Prostate gland (tissue), 2 donors: ENCODE data around the gene SPRR2A. TPM values are rescaled to one million over a fixed set of nuclear protein-coding genes. Genes with fewer than 3 reads are reported as not detected.

Experiments used
- DNase-seq: peaks from one replicate; pipeline ENCODE4 v3.0.0-alpha.2; 2019; ENCODE audit warnings: low spot score
- H3K27ac ChIP-seq, 2 donors: fragments of 200-600 bp; sonication (generic); 2 replicates each; pipeline ENCODE4 v1.5.1; 2017 to 2019
- H3K27me3 ChIP-seq: fragments of 200-600 bp; sonication (generic); replicated peaks from 2 replicates; pipeline ENCODE4 v1.5.1; 2019; ENCODE audit not compliant: insufficient read depth
- H3K36me3 ChIP-seq, 2 donors: fragments of 200-600 bp; sonication (generic); 1 replicate in 1 of 2; 2 replicates in 1 of 2; pipeline versions ENCODE4 v1.5.1 to v1.8.1; 2017 to 2019
- H3K4me1 ChIP-seq: fragments of 200-600 bp; sonication (generic); replicated peaks from 2 replicates; pipeline ENCODE4 v1.5.1; 2019
- H3K4me3 ChIP-seq, 2 donors: fragments of 200-600 bp; sonication (generic); 2 replicates each; pipeline ENCODE4 v1.5.1; 2017 to 2019
- H3K9me3 ChIP-seq: fragments of 200-600 bp; sonication (generic); 2 replicates; pipeline ENCODE4 v1.5.1; 2017
- POLR2A ChIP-seq: fragments of 450-650 bp; IDR thresholded peaks from one replicate; pipeline ENCODE4 v1.6.1; 2016; ENCODE audit warnings: antibody characterized with exemption, mild to moderate bottlenecking
- POLR2AphosphoS5 ChIP-seq: sonication (generic); formaldehyde crosslinking; IDR thresholded peaks from one replicate; pipeline ENCODE4 v1.6.1; 2017; ENCODE audit warnings: antibody characterized with exemption
- WGBS: methylation state at CpG from one replicate; pipeline ENCODE4 v1.1.5; 2018; 5-methylcytosine and 5-hydroxymethylcytosine counted together
- intact Hi-C: fragments of 100-400 bp; cut with DNase I; formaldehyde crosslinking; loops from one replicate; pipeline ENCODE4 v1.14.2; 2022
- total RNA-seq, 2 donors: library from RNA; depleted of rRNA; stranded (reverse); fragments of >200 nt; gene quantifications; one replicate each; pipeline ENCODE4 v1.1.0, GENCODE V29; 2016
- TF ChIP-seq, protein P1 (sequence below), 4 experiments: fragments of 200-600 bp in 2 of 4; fragments of 450-650 bp in 2 of 4; sonication (generic) in 2 of 4; IDR thresholded peaks; 1 replicate in 3 of 4; 2 replicates in 1 of 4; pipeline ENCODE4 v1.5.1; 2016 to 2019; ENCODE audit warnings: antibody characterized with exemption in 4 of 4, mild to moderate bottlenecking in 2 of 4, moderate library complexity in 2 of 4

Gene SPRR2A
- not detected for total RNA-seq

DNA sequence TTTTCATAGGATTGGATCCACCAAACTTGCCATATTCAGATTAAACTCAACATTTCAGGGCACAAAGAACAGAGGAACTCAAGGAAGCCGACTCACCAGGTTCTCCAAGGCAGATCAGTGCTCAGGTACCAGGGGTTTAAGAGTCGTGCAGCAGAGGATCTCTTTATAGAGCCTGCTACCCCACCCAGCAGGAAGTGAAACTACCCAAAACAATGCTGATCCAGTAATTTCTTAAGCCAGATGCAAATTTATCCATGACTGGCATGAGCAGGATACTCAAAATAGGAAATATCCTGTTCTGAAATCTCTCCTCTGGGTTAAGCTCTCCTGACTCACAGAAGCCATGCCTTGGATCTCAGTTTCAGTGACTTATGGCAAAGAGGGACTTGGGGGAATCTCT lies at the start of gene SPRR2A:
TSS of gene SPRR2A (minus strand) at position 138 of the 400 bp plus-strand sequence. CDS start 777 bp downstream, outside the sequence.
- no peaks in the 10 kb centered on the region for H3K36me3 ChIP-seq
- WGBS, result 69% methylated on average over 2 of the region's 2 CpGs
- intact Hi-C loops, result no loop called here
- no peak within 1 kb of the TSS for H3K4me3 ChIP-seq
- H3K4me1 ChIP-seq, result no peaks in the 10 kb centered on the region
- H3K9me3 ChIP-seq, result no peaks in the 10 kb centered on the region
- no peak for DNase-seq
- H3K27ac ChIP-seq, result no peak within 1 kb of the TSS
- TF ChIP-seq, protein P1, sequence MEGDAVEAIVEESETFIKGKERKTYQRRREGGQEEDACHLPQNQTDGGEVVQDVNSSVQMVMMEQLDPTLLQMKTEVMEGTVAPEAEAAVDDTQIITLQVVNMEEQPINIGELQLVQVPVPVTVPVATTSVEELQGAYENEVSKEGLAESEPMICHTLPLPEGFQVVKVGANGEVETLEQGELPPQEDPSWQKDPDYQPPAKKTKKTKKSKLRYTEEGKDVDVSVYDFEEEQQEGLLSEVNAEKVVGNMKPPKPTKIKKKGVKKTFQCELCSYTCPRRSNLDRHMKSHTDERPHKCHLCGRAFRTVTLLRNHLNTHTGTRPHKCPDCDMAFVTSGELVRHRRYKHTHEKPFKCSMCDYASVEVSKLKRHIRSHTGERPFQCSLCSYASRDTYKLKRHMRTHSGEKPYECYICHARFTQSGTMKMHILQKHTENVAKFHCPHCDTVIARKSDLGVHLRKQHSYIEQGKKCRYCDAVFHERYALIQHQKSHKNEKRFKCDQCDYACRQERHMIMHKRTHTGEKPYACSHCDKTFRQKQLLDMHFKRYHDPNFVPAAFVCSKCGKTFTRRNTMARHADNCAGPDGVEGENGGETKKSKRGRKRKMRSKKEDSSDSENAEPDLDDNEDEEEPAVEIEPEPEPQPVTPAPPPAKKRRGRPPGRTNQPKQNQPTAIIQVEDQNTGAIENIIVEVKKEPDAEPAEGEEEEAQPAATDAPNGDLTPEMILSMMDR (IDR thresholded peaks at IDR 0.05), result no peak
- no peak for TF ChIP-seq POLR2A
- no peak for TF ChIP-seq POLR2AphosphoS5
- H3K27me3 ChIP-seq, result no peaks in the 10 kb centered on the region

DNA sequence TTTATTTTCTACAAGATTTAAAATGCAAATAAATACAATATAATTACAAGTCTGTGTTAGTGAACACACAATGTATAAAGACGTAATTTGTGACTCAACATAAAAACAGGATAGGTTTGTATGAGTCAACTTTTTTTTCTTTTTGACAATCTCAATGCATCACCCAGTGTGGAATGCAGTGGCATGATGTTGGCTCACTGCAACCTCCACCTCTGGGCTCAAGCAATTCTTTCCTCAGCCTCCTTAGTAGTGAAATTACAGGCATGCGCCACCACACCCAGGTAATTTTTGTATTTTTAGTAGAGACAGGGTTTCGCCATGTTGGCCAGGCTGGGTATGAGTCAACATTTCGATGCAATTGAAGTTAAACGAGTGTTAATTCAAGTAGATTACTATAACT lies 42.9 kb upstream of the SPRR2A start:
- intact Hi-C loops, result no loop called here
- H3K9me3 ChIP-seq, result no peaks in the 10 kb centered on the region
- H3K36me3 ChIP-seq, result no peaks in the 10 kb centered on the region
- H3K4me1 ChIP-seq, result no peaks in the 10 kb centered on the region
- TF ChIP-seq, protein P1 (IDR thresholded peaks at IDR 0.05), result no peak
- TF ChIP-seq POLR2A, result no peak
- no peak for TF ChIP-seq POLR2AphosphoS5
- WGBS, result 76% methylated on average over 5 of the region's 5 CpGs
- DNase-seq, result no peak
- H3K4me3 ChIP-seq, result no peak overlapping the region
- no peak overlapping the region for H3K27ac ChIP-seq
- no peaks in the 10 kb centered on the region for H3K27me3 ChIP-seq

DNA sequence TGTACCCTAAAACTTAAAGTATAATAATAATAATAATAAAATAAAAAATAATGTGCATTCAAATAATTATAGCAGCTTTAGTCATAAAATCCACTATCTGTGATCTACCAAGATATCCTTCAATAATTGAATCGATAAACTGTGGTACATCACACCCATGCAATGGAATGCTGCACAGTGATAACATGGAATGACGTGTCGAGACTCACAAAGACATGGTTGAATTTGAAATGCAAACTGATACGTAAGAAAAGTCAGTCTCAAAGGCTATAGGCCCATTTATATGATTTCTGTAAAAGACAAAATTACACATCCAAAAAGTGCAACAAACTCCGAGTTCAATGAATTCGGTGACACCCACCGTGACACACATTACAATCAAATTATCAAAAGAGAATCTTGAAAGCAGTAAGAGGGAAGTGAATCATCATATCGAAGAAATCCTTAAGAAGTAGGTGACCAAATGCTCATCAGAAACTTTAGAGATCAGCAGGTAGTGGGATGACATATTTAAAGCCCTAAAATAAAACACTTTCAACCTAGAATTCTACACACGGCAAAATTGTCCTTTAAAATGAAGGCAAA lies 42.2 kb upstream of the SPRR2A start:
- WGBS, result 87% methylated on average over 9 of the region's 9 CpGs
- no peaks in the 10 kb centered on the region for H3K36me3 ChIP-seq
- no peak for DNase-seq
- H3K4me3 ChIP-seq, result no peak overlapping the region
- H3K4me1 ChIP-seq, result no peaks in the 10 kb centered on the region
- no peaks in the 10 kb centered on the region for H3K27me3 ChIP-seq
- intact Hi-C loops, result no loop called here
- no peaks in the 10 kb centered on the region for H3K9me3 ChIP-seq
- TF ChIP-seq POLR2AphosphoS5 (no peak), POLR2A (no peak)
- TF ChIP-seq, protein P1 (IDR thresholded peaks at IDR 0.05), result no peak
- H3K27ac ChIP-seq, result no peak overlapping the region

DNA sequence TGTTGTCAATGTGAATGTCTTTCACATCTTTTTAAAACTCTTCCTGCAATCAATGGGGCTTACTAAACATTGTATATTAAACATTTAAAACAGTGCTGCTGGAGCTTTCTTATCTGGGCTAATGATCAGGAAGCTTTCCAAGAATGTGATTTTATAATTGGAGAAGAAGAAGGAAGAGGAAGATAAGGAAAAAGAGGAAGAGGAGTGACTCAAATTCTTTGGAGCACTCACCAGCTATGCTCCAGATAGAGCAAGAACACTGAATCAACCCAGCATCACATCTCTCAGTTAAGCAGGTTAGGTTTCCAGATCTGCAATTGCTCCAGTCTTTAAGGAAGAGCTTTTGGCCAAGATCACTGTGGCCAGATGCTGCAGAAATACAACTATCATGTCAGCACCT lies 38.5 kb upstream of the SPRR2A start:
- H3K4me3 ChIP-seq, result no peak overlapping the region
- H3K36me3 ChIP-seq, result no peaks in the 10 kb centered on the region
- H3K27ac ChIP-seq, result no peak overlapping the region
- no peak for DNase-seq
- H3K4me1 ChIP-seq, result no peaks in the 10 kb centered on the region
- no peak for TF ChIP-seq POLR2AphosphoS5
- TF ChIP-seq POLR2A, result no peak
- TF ChIP-seq, protein P1 (IDR thresholded peaks at IDR 0.05), result no peak
- H3K27me3 ChIP-seq, result no peaks in the 10 kb centered on the region
- no peaks in the 10 kb centered on the region for H3K9me3 ChIP-seq
- intact Hi-C loops, result no loop called here

DNA sequence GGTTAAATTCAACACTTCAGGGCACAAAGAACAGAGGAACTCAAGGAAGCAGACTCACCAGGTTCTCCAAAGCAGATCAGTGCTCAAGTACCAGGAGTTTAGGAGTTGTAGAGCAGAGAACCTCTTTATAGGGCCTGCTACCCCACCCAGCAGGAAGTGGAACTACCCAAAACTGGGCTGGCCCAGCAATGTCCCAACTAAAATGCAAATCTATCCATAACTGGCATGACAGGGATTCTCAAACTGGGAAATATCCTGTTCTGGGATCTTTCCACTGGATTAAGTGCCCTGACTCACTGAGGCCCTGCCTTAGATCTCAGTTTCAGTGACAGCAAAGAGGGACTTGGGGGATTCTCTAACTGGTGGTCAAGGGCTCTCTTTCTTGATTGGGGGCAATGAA lies 37.1 kb upstream of the SPRR2A start, which contains the start of gene SPRR2E:
TSS of gene SPRR2E (minus strand) at position 101 of the 400 bp plus-strand sequence. CDS start 775 bp downstream, outside the sequence.
- no peak within 1 kb of the TSS for H3K4me3 ChIP-seq
- intact Hi-C loops, result no loop called here
- H3K27me3 ChIP-seq, result no peaks in the 10 kb centered on the region
- H3K27ac ChIP-seq, result no peak within 1 kb of the TSS
- H3K4me1 ChIP-seq, result no peaks in the 10 kb centered on the region
- no peak for DNase-seq
- H3K36me3 ChIP-seq, result no peaks in the 10 kb centered on the region
- H3K9me3 ChIP-seq, result no peaks in the 10 kb centered on the region
- TF ChIP-seq POLR2A (no peak), POLR2AphosphoS5 (no peak)
- TF ChIP-seq, protein P1 (IDR thresholded peaks at IDR 0.05), result no peak
